CD4-positive, alpha-beta T cell treated with Interleukin-6 for 4 hours (primary cell): Measurements from ENCODE around the gene ST8SIA5.

Source experiments
- DNase-seq: peaks from one replicate; pipeline ENCODE4 v3.0.0-alpha.2; 2020; ENCODE audit warnings: mixed read lengths

Gene ST8SIA5

DNA sequence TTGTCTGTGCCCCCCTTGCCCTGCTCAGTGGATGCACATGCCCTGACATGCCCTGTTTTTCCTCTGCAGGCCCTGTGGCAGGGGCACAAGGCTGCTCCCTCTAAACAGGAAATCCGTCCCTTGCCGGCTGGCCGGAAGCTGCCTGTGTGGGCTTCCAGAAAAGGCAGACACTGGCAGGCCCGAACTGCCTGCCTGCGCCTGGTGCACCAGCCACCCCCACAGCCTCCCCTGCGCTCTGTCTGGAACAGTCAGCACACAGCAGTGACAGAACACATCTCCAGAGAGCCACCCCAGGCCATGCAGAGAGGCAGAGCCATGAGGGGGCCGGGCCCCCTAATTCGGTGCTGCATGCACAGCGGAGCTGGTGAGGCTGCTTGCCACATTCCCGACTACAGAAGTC is 133.3 kb downstream of the ST8SIA5 start:
- peak; percentile 46 for DNase-seq

DNA sequence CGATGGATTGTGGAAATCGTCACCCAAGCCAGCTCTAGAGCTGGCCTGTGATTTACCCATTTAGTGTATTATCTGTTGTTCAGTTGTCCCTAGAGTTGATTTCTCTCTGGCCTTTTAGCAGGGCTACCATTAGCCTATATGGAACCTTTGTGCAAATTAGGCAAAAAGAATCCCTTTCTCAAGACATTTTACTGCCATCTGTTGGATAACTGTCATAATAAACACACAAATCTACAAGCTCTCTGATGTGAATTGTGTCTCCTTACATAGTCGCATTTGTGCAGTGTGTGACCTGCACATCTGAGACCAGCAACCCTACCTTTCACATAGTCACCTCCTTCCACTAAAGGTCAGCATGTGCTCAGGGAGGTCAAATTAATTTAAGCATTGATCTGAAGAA is 133.9 kb downstream of the ST8SIA5 start:
- DNase-seq = no peak

DNA sequence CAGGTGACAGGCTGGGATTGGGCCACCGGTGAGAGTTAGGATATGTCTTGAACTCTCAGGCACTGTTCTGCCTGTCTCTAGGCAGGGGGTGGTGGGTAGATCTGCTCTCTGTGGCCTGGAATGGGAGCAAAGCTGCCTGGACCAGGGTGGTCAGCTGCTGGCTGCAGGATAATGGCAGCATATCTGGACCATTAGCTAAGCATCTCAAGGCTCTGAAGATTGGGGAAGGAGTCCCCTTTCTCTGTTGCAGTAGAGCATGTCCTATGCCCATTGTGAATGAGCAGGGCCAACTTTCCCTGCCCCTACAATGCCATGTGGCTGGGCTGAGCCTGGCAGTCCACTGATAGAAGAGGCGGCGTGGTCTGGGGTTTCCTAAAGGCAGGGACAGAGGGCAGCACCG is 134.4 kb downstream of the ST8SIA5 start:
- DNase-seq = no peak

DNA sequence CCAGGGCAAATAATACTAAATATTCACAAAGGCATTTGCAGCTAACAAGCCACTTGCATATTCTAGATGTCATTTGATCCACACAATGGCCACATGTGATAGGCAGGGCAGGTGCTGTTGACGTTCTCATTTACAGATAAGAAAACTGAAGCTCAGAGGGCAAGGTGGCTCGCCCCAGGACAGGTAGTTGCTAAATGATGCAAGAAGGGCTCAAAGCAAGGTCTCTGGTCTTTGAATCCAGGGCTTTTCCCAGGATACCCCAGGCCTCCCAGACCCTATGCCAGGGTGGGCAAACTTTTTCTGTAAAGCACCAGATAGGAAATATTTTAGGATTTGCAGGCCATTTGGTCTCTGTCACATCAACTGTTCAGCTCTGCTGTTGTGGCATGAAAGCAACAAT is 135.0 kb downstream of the ST8SIA5 start:
- no peak for DNase-seq

DNA sequence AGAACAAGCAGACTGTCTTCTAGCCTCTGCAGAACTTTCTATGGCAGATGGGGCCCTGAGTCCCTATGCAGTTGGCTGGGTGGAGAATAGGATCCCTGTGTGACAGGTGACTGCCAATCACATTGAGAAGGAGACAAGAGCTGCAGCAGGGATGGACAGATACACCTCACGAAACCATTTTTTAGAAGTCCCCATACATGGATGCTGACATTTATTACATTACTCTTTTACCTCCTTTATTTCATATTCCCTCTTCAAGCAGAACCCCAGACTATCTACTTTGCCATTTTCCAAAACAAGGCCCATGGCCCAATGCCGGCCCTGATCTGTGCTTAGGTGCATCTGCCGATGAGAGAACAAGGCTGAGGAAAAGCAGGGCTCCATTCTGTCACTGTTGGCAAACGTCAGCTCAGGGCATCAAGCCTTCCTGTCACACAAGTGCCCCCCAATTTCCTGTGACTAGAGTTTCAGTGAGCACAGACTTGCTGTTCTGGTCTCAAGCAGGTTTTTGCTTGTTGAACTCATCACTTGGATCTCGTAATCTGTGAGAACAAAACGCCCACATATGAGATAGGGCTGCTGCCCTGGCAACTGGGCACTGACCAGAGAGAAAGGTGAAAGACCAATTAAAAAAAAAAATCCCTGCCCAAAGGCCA is 135.6 kb downstream of the ST8SIA5 start:
- DNase-seq = no peak

DNA sequence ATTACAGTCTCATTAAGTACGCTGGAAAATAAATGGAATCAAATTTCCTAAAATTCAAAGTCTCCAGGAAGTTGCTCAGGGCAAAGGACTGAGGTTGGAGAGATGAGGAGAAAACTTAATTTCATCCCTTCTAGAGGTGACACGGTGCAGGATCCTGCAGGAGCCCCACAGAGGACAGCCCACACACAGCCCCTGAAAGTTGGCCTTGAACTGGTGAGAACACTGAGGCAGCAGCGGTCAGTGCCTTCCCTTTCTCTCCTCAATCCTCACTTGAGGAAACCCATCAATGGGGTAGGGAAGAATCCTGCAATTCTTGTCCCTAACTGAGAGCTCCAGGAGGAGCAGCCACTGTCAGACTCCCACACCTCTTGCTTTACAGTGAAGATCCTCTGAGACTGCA is 137.3 kb downstream of the ST8SIA5 start:
- no peak for DNase-seq
